H9 (cell line): ENCODE results near the gene MYH11. TPM values are rescaled to one million over a fixed set of nuclear protein-coding genes. Genes with fewer than 3 reads are reported as not detected.
"Not testable (repeated sequence)": the region's sequence is repeated elsewhere in the genome, so short reads cannot be mapped to it uniquely, and the experiment has no call there.

ENCODE experiments used
- DNase-seq: peaks from one replicate; pipeline ENCODE4 v3.0.0-alpha.2; 2017
- H2AFZ ChIP-seq: one replicate; pipeline ENCODE4 v1.6.1; 2013; ENCODE audit warnings: mild to moderate bottlenecking, low read length, control low read depth, moderate library complexity
- H2AK5ac ChIP-seq: 2 replicates; pipeline ENCODE4 v1.6.1; 2013; ENCODE audit warnings: low read length, control low read depth, mixed read lengths; ENCODE audit not compliant: insufficient read length
- H2BK120ac ChIP-seq: one replicate; pipeline ENCODE4 v1.6.1; 2013; ENCODE audit warnings: low read depth, mild to moderate bottlenecking, low read length, control low read depth, inconsistent platforms; ENCODE audit not compliant: poor library complexity, severe bottlenecking
- H2BK12ac ChIP-seq: 2 replicates; pipeline ENCODE4 v1.6.1; 2013; ENCODE audit warnings: low read length, control low read depth, mixed read lengths, low read depth; ENCODE audit not compliant: insufficient read length
- H2BK15ac ChIP-seq: 2 replicates; pipeline ENCODE4 v1.6.1; 2013; ENCODE audit warnings: low read depth, low read length, control low read depth
- H2BK20ac ChIP-seq: one replicate; pipeline ENCODE4 v1.6.1; 2013; ENCODE audit warnings: low read depth, mild to moderate bottlenecking, low read length, control low read depth, inconsistent platforms; ENCODE audit not compliant: poor library complexity, severe bottlenecking
- H2BK5ac ChIP-seq: 2 replicates; pipeline ENCODE4 v1.6.1; 2013; ENCODE audit warnings: low read length, control low read depth, mixed read lengths; ENCODE audit not compliant: insufficient read length
- H3K14ac ChIP-seq: 2 replicates; pipeline ENCODE4 v1.6.1; 2013; ENCODE audit warnings: low read length, control low read depth; ENCODE audit not compliant: insufficient read depth
- H3K18ac ChIP-seq: 2 replicates; pipeline ENCODE4 v1.6.1; 2013; ENCODE audit warnings: low read depth, mild to moderate bottlenecking, mixed read lengths, low read length, control low read depth; ENCODE audit not compliant: insufficient read length
- H3K23ac ChIP-seq: 2 replicates; pipeline ENCODE4 v1.6.1; 2013; ENCODE audit warnings: low read length, control low read depth, mixed read lengths, low read depth; ENCODE audit not compliant: insufficient read length
- H3K23me2 ChIP-seq: 2 replicates; pipeline ENCODE4 v1.6.1; 2013; ENCODE audit warnings: low read depth, mild to moderate bottlenecking, mixed read lengths, low read length, control low read depth; ENCODE audit not compliant: insufficient read length, poor library complexity, severe bottlenecking
- H3K27ac ChIP-seq: 2 replicates; pipeline ENCODE4 v1.5.1; 2013; ENCODE audit warnings: low read length, control low read depth, mixed read lengths, low read depth; ENCODE audit not compliant: insufficient read length
- H3K27me3 ChIP-seq: 2 replicates; pipeline ENCODE4 v1.6.1; 2013; ENCODE audit warnings: low read length, control low read depth, inconsistent platforms; ENCODE audit not compliant: insufficient read depth
- H3K4ac ChIP-seq: 2 replicates; pipeline ENCODE4 v1.6.1; 2013; ENCODE audit warnings: low read depth, mild to moderate bottlenecking, control low read depth, inconsistent platforms, low read length, moderate library complexity
- H3K4me1 ChIP-seq: 2 replicates; pipeline ENCODE4 v1.6.1; 2013; ENCODE audit warnings: low read length, control low read depth, inconsistent platforms; ENCODE audit not compliant: insufficient read depth
- H3K4me2 ChIP-seq: 2 replicates; pipeline ENCODE4 v1.6.1; 2013; ENCODE audit warnings: low read length, control low read depth, mixed read lengths; ENCODE audit not compliant: insufficient read length, insufficient read depth
- H3K56ac ChIP-seq: 2 replicates; pipeline ENCODE4 v1.6.1; 2013; ENCODE audit warnings: low read depth, mild to moderate bottlenecking, mixed read lengths, low read length, control low read depth; ENCODE audit not compliant: insufficient read length
- H3K79me1 ChIP-seq: 2 replicates; pipeline ENCODE4 v1.6.1; 2013; ENCODE audit warnings: low read depth, mild to moderate bottlenecking, moderate library complexity, low read length, control low read depth, inconsistent platforms; ENCODE audit not compliant: insufficient read depth, poor library complexity, severe bottlenecking
- H3K79me2 ChIP-seq: 2 replicates; pipeline ENCODE4 v1.6.1; 2013; ENCODE audit warnings: low read length, control low read depth, inconsistent platforms; ENCODE audit not compliant: insufficient read depth
- H3K9ac ChIP-seq: 2 replicates; pipeline ENCODE4 v1.6.1; 2013; ENCODE audit warnings: low read length, control low read depth, mixed read lengths; ENCODE audit not compliant: insufficient read length; ENCODE audit errors: extremely low read depth
- H3K9me3 ChIP-seq: one replicate; pipeline ENCODE4 v1.6.1; 2013; ENCODE audit warnings: low read depth, low read length, inconsistent platforms; ENCODE audit not compliant: control insufficient read depth
- H3T11ph ChIP-seq: one replicate; pipeline ENCODE4 v1.6.1; 2013; ENCODE audit warnings: mild to moderate bottlenecking, low read length, control low read depth, inconsistent platforms
- H4K20me1 ChIP-seq: one replicate; pipeline ENCODE4 v1.6.1; 2013; ENCODE audit not compliant: control insufficient read depth, insufficient read length, insufficient read depth
- H4K5ac ChIP-seq: 2 replicates; pipeline ENCODE4 v1.6.1; 2013; ENCODE audit warnings: low read depth, mild to moderate bottlenecking, mixed read lengths, low read length, control low read depth; ENCODE audit not compliant: insufficient read length
- H4K8ac ChIP-seq: replicated peaks from 2 replicates; pipeline ENCODE4 v1.6.1; 2013; ENCODE audit warnings: low read length, control low read depth, mixed read lengths, low read depth; ENCODE audit not compliant: insufficient read length
- H4K91ac ChIP-seq: 2 replicates; pipeline ENCODE4 v1.6.1; 2013; ENCODE audit warnings: low read depth, mild to moderate bottlenecking, moderate library complexity, mixed read lengths, low read length, control low read depth; ENCODE audit not compliant: insufficient read length
- H3K27ac Mint-ChIP-seq, 3 experiments: 2 replicates in 2 of 3; 3 replicates in 1 of 3; pipeline ENCODE4 v1.8.0; 2020 to 2021; ENCODE audit warnings: mixed read lengths in 3 of 3, mild to moderate bottlenecking in 1 of 3, moderate library complexity in 1 of 3
- H3K27me3 Mint-ChIP-seq: 2 replicates; pipeline ENCODE4 v1.8.0; 2021; ENCODE audit warnings: low read depth, mild to moderate bottlenecking, moderate library complexity, mixed read lengths
- H3K36me3 Mint-ChIP-seq, 3 experiments: 2 replicates in 2 of 3; 3 replicates in 1 of 3; pipeline ENCODE4 v1.8.0; 2020 to 2021; ENCODE audit warnings: low read depth in 3 of 3, mixed read lengths in 3 of 3; ENCODE audit not compliant: insufficient read depth in 1 of 3
- H3K4me1 Mint-ChIP-seq, 2 experiments: 2 replicates each; pipeline ENCODE4 v1.8.0; 2020; ENCODE audit warnings: mixed read lengths in 2 of 2
- H3K4me3 Mint-ChIP-seq, 2 experiments: 2 replicates in 1 of 2; 3 replicates in 1 of 2; pipeline ENCODE4 v1.8.0; 2020 to 2021; ENCODE audit warnings: mild to moderate bottlenecking in 2 of 2, mixed read lengths in 2 of 2, moderate library complexity in 1 of 2
- H3K9me3 Mint-ChIP-seq, 2 experiments: 2 replicates in 1 of 2; 3 replicates in 1 of 2; pipeline ENCODE4 v1.8.0; 2020; ENCODE audit warnings: mild to moderate bottlenecking in 2 of 2, mixed read lengths in 2 of 2, moderate library complexity in 1 of 2
- WGBS: extraction: QIAGEN DNeasy Blood & Tissue Kit; methylation state at CpG from one replicate; pipeline ENCODE4 v1.1.7; 2013; ENCODE audit warnings: missing lambda C conversion rate, low lambda C conversion rate, mixed read lengths; ENCODE audit not compliant: insufficient read length; ENCODE audit errors: extremely low coverage; 5-methylcytosine and 5-hydroxymethylcytosine counted together
- total RNA-seq: library from RNA; stranded (reverse); gene quantifications from 2 replicates; pipeline ENCODE4 v1.2.1, GENCODE V29; 2021
- TF ChIP-seq, protein P1 (sequence below): fragments of 200-600 bp; sonication (generic); conservative IDR thresholded peaks from 3 replicates; pipeline ENCODE4 v1.8.0; 2021; ENCODE audit warnings: antibody characterized with exemption, mild to moderate bottlenecking

Gene MYH11
- total RNA-seq, 1 experiment from 2014 or later: 0.42 TPM

GRCh38 chr16:15810411-15810810, 46.4 kb downstream of the MYH11 start:
- Mint-ChIP-seq H3K4me1 (peaks cover 15 to 22% of the 10 kb centered on the region in 2 experiments), H3K27ac (no peak overlapping the region), H3K9me3 (peaks cover 2 to 3% of the 10 kb centered on the region in 2 experiments; a peak in 2 of 5 replicates), H3K4me3 (no peak overlapping the region), H3K27me3 (peaks cover 3% of the 10 kb centered on the region; the same call in 1 of the 2 replicates), H3K36me3 (no peaks in the 10 kb centered on the region)
- Histone ChIP-seq H3K9ac (no peak overlapping the region), H3K4me1 (no peaks in the 10 kb centered on the region), H3K27me3 (no peaks in the 10 kb centered on the region), H3K4me2 (no peak overlapping the region), H3K27ac (no peak overlapping the region), H4K91ac (no peak overlapping the region), H3K4ac (no peak overlapping the region), H2AFZ (no peak overlapping the region), H3K14ac (no peak overlapping the region), H4K5ac (no peak overlapping the region), H2BK5ac (no peak overlapping the region), H4K8ac (no peak overlapping the region), H2BK15ac (no peak overlapping the region), H3K79me2 (no peaks in the 10 kb centered on the region), H2BK12ac (no peak overlapping the region), H3K56ac (no peak overlapping the region), H3K9me3 (no peaks in the 10 kb centered on the region), H3K23me2 (no peaks in the 10 kb centered on the region), H2BK20ac (no peak overlapping the region), H3K18ac (no peak overlapping the region), H3K23ac (no peak overlapping the region), H4K20me1 (no peaks in the 10 kb centered on the region), H3T11ph (no peak overlapping the region), H2AK5ac (no peak overlapping the region), H3K79me1 (no peaks in the 10 kb centered on the region), H2BK120ac (no peak overlapping the region)
- DNase-seq: no peak
- TF ChIP-seq, protein P1, sequence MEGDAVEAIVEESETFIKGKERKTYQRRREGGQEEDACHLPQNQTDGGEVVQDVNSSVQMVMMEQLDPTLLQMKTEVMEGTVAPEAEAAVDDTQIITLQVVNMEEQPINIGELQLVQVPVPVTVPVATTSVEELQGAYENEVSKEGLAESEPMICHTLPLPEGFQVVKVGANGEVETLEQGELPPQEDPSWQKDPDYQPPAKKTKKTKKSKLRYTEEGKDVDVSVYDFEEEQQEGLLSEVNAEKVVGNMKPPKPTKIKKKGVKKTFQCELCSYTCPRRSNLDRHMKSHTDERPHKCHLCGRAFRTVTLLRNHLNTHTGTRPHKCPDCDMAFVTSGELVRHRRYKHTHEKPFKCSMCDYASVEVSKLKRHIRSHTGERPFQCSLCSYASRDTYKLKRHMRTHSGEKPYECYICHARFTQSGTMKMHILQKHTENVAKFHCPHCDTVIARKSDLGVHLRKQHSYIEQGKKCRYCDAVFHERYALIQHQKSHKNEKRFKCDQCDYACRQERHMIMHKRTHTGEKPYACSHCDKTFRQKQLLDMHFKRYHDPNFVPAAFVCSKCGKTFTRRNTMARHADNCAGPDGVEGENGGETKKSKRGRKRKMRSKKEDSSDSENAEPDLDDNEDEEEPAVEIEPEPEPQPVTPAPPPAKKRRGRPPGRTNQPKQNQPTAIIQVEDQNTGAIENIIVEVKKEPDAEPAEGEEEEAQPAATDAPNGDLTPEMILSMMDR: no peak
- WGBS: no CpG with 5 or more reads among the region's 4 CpGs

GRCh38 chr16:15809297-15809696, 47.5 kb downstream of the MYH11 start:
- H4K91ac ChIP-seq, H2BK20ac ChIP-seq, H2AK5ac ChIP-seq, H3K9me3 ChIP-seq, H3K36me3 Mint-ChIP-seq, H4K20me1 ChIP-seq, H2AFZ ChIP-seq, H3K4me1 ChIP-seq, H3K27ac ChIP-seq, H3K27me3 ChIP-seq, H3K23me2 ChIP-seq, H4K8ac ChIP-seq, H2BK120ac ChIP-seq, H3K27me3 Mint-ChIP-seq, H3K4me2 ChIP-seq, H2BK12ac ChIP-seq, H3T11ph ChIP-seq, H3K14ac ChIP-seq, H4K5ac ChIP-seq, H2BK5ac ChIP-seq, H3K18ac ChIP-seq, H3K56ac ChIP-seq, H2BK15ac ChIP-seq, H3K27ac Mint-ChIP-seq, H3K79me1 ChIP-seq, H3K9me3 Mint-ChIP-seq, H3K4ac ChIP-seq, DNase-seq, H3K23ac ChIP-seq, H3K4me3 Mint-ChIP-seq, H3K9ac ChIP-seq, H3K79me2 ChIP-seq: not testable (repeated sequence)
- no CpG with 5 or more reads among the region's 7 CpGs for WGBS
- H3K4me1 Mint-ChIP-seq: peaks cover 15 to 22% of the 10 kb centered on the region in 2 experiments
